ENCODE results near the gene TSPAN31. TPM values are rescaled to one million over a fixed set of nuclear protein-coding genes. Genes with fewer than 3 reads are reported as not detected.
A peak's percentile ranks its signal among the peaks of the same experiment; 100 is the strongest.

Gene TSPAN31
- total RNA-seq: 100 to 1,000 TPM in 1 of 4 donors, 10 to 100 TPM in 3; 47.1 to 115 (median 80.1) TPM

GRCh38 chr12:57744777-57745484 lies at the start of gene TSPAN31:
Gene TSPAN31, plus strand, starts transcription at chr12:57745039. Its CDS starts 116 bp downstream, at chr12:57745155.
- Histone ChIP-seq H3K4me3 (peak within 1 kb of the TSS; percentile 49 to 90 (median 66)), H3K4me1 (peaks cover 0 to 21% (median 5%) of the 10 kb centered on the region in 4 donors), H3K36me3 (peaks cover 0 to 39% (median 4%) of the 10 kb centered on the region in 3 donors), H3K9me3 (no peaks in the 10 kb centered on the region), H3K27ac (peak within 1 kb of the TSS; percentile 93 to 99 (median 93)), H3K27me3 (peaks cover 0 to 14% of the 10 kb centered on the region in 2 donors)
- 0 to 1% methylated on average over 29 of the region's 29 CpGs for WGBS, 2 donors
- peak; percentile 96 to 98 for DNase-seq (ENCODE audit: low spot score in 2 of 2)
- peak; percentile 44 to 86 for TF ChIP-seq POLR2A (IDR thresholded peaks at IDR 0.05)
- TF ChIP-seq EP300 (IDR thresholded peaks at IDR 0.05): peak in 1 of 2 donors; percentile 84
- TF ChIP-seq CTCF (IDR thresholded peaks at IDR 0.05): peak in 2 of 5 experiments; percentile 34 to 54

GRCh38 chr12:57695770-57696432 lies 48.9 kb upstream of the TSPAN31 start:
- no peak for DNase-seq (ENCODE audit: low spot score in 2 of 2)
- TF ChIP-seq POLR2A (IDR thresholded peaks at IDR 0.05): no peak
- no peak for TF ChIP-seq EP300 (IDR thresholded peaks at IDR 0.05)
- TF ChIP-seq CTCF (IDR thresholded peaks at IDR 0.05): no peak
- H3K36me3 ChIP-seq: peaks cover 2 to 44% (median 18%) of the 10 kb centered on the region in 3 donors
- 88 to 92% methylated on average over 11 of the region's 11 CpGs for WGBS, 2 donors
- no peak overlapping the region for H3K27ac ChIP-seq
- no peaks in the 10 kb centered on the region for H3K9me3 ChIP-seq
- peaks cover 0 to 19% (median 11%) of the 10 kb centered on the region in 4 donors for H3K4me1 ChIP-seq
- no peaks in the 10 kb centered on the region for H3K27me3 ChIP-seq
- no peak overlapping the region for H3K4me3 ChIP-seq

GRCh38 chr12:57697076-57697475 lies 47.8 kb upstream of the TSPAN31 start:
- H3K4me1 ChIP-seq: peaks cover 0 to 19% (median 11%) of the 10 kb centered on the region in 4 donors
- no peak for DNase-seq (ENCODE audit: low spot score in 2 of 2)
- H3K9me3 ChIP-seq: no peaks in the 10 kb centered on the region
- 94 to 100% methylated on average over 1 of the region's 1 CpG for WGBS, 2 donors
- TF ChIP-seq EP300 (IDR thresholded peaks at IDR 0.05) (no peak), POLR2A (IDR thresholded peaks at IDR 0.05) (no peak)
- no peak overlapping the region for H3K4me3 ChIP-seq
- peaks cover 2 to 53% (median 18%) of the 10 kb centered on the region in 3 donors for H3K36me3 ChIP-seq
- H3K27me3 ChIP-seq: no peaks in the 10 kb centered on the region
- H3K27ac ChIP-seq: no peak overlapping the region

- TF ChIP-seq CTCF (IDR thresholded peaks at IDR 0.05) (no peak), EP300 (IDR thresholded peaks at IDR 0.05) (no peak), POLR2A (IDR thresholded peaks at IDR 0.05) (no peak)
- Histone ChIP-seq H3K27me3 (no peaks in the 10 kb centered on the region), H3K27ac (no peak overlapping the region), H3K9me3 (peaks cover 0 to 6% (median 0%) of the 10 kb centered on the region in 4 donors), H3K36me3 (peaks cover 2 to 67% (median 18%) of the 10 kb centered on the region in 3 donors), H3K4me3 (no peak overlapping the region), H3K4me1 (peaks cover 0 to 15% (median 10%) of the 10 kb centered on the region in 4 donors)
- WGBS, 2 donors: 84 to 86% methylated on average over 3 of the region's 3 CpGs
- no peak for DNase-seq (ENCODE audit: low spot score in 2 of 2)
Measured at GRCh38 chr12:57698414-57698813, 46.4 kb upstream of the TSPAN31 start.

GRCh38 chr12:57700317-57700716 lies 44.5 kb upstream of the TSPAN31 start:
- Histone ChIP-seq H3K36me3 (peaks cover 2 to 86% (median 18%) of the 10 kb centered on the region in 3 donors), H3K4me1 (peaks cover 0 to 4% (median 1%) of the 10 kb centered on the region in 4 donors), H3K27ac (no peak overlapping the region), H3K9me3 (peaks cover 0 to 15% (median 0%) of the 10 kb centered on the region in 4 donors), H3K27me3 (no peaks in the 10 kb centered on the region), H3K4me3 (no peak overlapping the region)
- no peak for DNase-seq (ENCODE audit: low spot score in 2 of 2)
- TF ChIP-seq EP300 (IDR thresholded peaks at IDR 0.05) (no peak), CTCF (IDR thresholded peaks at IDR 0.05) (no peak), POLR2A (IDR thresholded peaks at IDR 0.05) (no peak)
- 92 to 96% methylated on average over 2 of the region's 2 CpGs for WGBS, 2 donors
